ENCODE measurements around the gene FAM168A. TPM values are rescaled to one million over a fixed set of nuclear protein-coding genes. Genes with fewer than 3 reads are reported as not detected.

Gene FAM168A
- total RNA-seq, 1 donor from 2014 or later, result 21.4 TPM

DNA sequence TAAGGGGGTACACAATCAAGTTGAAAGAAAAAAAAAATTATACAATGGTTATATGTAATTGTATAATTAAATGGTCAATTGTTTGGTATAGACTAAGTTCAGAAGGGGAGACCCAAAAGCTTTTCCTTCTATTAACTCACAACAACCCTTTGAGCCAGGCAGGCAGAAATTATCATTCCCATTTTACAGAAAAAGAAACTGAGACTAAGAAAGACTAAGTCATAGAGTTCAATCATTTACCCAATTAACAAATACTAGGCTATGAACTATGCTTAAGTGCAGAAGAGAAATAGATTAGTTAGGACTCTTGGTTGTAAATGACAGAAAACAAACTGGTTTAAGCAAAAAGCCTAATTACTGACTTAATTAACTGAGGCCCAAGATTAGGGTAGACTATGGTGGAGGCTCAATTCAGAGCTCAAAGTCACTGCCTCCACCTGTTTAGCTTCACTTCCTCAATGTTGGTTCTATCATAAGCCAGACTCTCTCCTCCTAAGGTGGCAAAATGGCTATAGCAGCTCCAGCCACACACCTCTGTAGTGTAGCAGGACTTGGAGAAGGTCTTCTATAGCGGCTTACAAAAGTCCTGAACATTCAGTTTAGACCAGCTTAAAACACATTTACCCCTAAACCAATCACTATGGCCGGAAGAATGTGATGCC is 34.2 kb downstream of the FAM168A start:
- H3K9me3 ChIP-seq, result no peaks in the 10 kb centered on the region
- H3K27me3 ChIP-seq, result no peaks in the 10 kb centered on the region
- intact Hi-C loops (cut with DNase I), result no loop called here
- H3K4me1 ChIP-seq, result no peaks in the 10 kb centered on the region
- H3K27ac ChIP-seq, result no peak overlapping the region
- TF ChIP-seq POLR2AphosphoS5 (IDR thresholded peaks at IDR 0.05; ENCODE audit: insufficient read depth in 1 of 2, low read depth in 1 of 2) (no peak), POLR2A (IDR thresholded peaks at IDR 0.05) (no peak)
- TF ChIP-seq, protein P1, sequence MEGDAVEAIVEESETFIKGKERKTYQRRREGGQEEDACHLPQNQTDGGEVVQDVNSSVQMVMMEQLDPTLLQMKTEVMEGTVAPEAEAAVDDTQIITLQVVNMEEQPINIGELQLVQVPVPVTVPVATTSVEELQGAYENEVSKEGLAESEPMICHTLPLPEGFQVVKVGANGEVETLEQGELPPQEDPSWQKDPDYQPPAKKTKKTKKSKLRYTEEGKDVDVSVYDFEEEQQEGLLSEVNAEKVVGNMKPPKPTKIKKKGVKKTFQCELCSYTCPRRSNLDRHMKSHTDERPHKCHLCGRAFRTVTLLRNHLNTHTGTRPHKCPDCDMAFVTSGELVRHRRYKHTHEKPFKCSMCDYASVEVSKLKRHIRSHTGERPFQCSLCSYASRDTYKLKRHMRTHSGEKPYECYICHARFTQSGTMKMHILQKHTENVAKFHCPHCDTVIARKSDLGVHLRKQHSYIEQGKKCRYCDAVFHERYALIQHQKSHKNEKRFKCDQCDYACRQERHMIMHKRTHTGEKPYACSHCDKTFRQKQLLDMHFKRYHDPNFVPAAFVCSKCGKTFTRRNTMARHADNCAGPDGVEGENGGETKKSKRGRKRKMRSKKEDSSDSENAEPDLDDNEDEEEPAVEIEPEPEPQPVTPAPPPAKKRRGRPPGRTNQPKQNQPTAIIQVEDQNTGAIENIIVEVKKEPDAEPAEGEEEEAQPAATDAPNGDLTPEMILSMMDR (IDR thresholded peaks at IDR 0.05), result no peak
- no peak overlapping the region for H3K4me3 ChIP-seq
- H3K36me3 ChIP-seq, result no peaks in the 10 kb centered on the region
- DNase-seq (ENCODE audit: extremely low spot score in 2 of 2), result no peak

DNA sequence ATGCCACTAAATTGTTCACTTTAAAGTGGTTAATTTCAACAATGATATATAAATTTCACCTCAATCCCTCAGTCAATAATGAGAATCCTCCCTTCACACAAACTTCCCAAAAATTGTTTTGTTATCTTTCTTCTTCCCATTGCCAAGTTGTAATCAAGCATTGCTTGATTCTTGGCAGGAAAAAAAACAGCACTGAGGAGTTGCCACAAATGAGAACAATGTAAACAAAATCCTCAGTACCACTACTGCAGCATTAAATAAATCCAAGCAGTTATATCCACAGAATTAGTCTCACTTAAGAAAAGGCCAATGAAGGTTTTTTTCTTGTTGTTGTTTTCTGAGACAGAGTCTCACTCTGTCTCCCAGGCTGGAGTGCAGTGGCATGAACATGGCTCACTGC is 38.2 kb downstream of the FAM168A start:
- Histone ChIP-seq H3K4me3 (no peak overlapping the region), H3K9me3 (no peaks in the 10 kb centered on the region), H3K4me1 (no peaks in the 10 kb centered on the region), H3K27me3 (no peaks in the 10 kb centered on the region), H3K36me3 (no peaks in the 10 kb centered on the region), H3K27ac (no peak overlapping the region)
- TF ChIP-seq POLR2AphosphoS5 (IDR thresholded peaks at IDR 0.05; ENCODE audit: insufficient read depth in 1 of 2, low read depth in 1 of 2) (no peak), POLR2A (IDR thresholded peaks at IDR 0.05) (no peak)
- TF ChIP-seq, protein P1 (IDR thresholded peaks at IDR 0.05), result no peak
- no peak for DNase-seq (ENCODE audit: extremely low spot score in 2 of 2)
- intact Hi-C loops (cut with DNase I), result no loop called here

DNA sequence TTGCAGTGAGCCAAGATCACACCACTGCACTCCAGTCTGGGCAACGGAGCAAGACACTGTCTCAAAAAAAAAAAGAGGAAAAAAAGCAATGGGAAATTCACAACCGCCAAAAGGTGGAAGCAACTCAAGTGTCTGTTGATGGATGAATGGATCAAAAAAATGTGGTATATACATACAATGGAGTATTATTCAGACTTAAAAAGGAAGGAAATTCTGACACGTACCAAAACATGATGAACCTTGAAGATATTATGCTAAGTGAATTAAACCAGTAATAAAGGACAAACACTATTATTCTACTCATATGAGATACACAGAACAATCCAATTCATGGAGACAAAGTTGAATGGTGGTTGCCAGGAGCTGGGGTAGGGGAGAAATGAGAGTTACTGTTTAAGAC is 40.9 kb downstream of the FAM168A start:
- Histone ChIP-seq H3K27me3 (no peaks in the 10 kb centered on the region), H3K9me3 (no peaks in the 10 kb centered on the region), H3K27ac (no peak overlapping the region), H3K4me1 (no peaks in the 10 kb centered on the region), H3K4me3 (no peak overlapping the region), H3K36me3 (no peaks in the 10 kb centered on the region)
- intact Hi-C loops (cut with DNase I), result no loop called here
- no peak for DNase-seq (ENCODE audit: extremely low spot score in 2 of 2)
- TF ChIP-seq POLR2A (IDR thresholded peaks at IDR 0.05) (no peak), POLR2AphosphoS5 (IDR thresholded peaks at IDR 0.05; ENCODE audit: insufficient read depth in 1 of 2, low read depth in 1 of 2) (no peak)
- TF ChIP-seq, protein P1 (IDR thresholded peaks at IDR 0.05), result no peak

DNA sequence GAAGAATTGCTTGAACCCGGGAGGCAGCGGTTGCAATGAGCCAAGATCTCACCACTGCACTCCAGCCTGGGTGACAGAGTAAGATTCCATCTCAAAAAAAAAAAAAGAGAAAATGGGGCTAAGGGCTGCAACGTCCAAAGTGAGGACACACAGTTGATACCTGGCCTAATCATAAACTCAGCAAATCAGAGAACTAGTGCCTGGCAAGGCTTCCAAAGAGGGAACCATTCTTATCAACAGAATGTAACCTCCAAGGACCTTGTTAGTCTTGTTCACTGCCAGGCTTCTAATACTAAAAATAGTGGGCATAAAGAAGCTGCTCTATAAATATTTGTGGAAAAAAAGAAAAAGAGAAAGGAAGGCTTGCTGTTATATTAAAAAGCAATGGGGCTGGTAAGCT is 42.3 kb downstream of the FAM168A start:
- TF ChIP-seq POLR2A (IDR thresholded peaks at IDR 0.05), result no peak
- no peak for TF ChIP-seq POLR2AphosphoS5 (IDR thresholded peaks at IDR 0.05; ENCODE audit: insufficient read depth in 1 of 2, low read depth in 1 of 2)
- TF ChIP-seq, protein P1 (IDR thresholded peaks at IDR 0.05), result no peak
- no peaks in the 10 kb centered on the region for H3K36me3 ChIP-seq
- no peak overlapping the region for H3K27ac ChIP-seq
- H3K4me1 ChIP-seq, result no peaks in the 10 kb centered on the region
- no peaks in the 10 kb centered on the region for H3K9me3 ChIP-seq
- no peak for DNase-seq (ENCODE audit: extremely low spot score in 2 of 2)
- no peak overlapping the region for H3K4me3 ChIP-seq
- intact Hi-C loops (cut with DNase I), result no loop called here
- H3K27me3 ChIP-seq, result no peaks in the 10 kb centered on the region

- no peak for DNase-seq (ENCODE audit: extremely low spot score in 2 of 2)
- Histone ChIP-seq H3K4me1 (no peaks in the 10 kb centered on the region), H3K9me3 (no peaks in the 10 kb centered on the region), H3K27ac (no peak overlapping the region), H3K4me3 (no peak overlapping the region), H3K36me3 (no peaks in the 10 kb centered on the region), H3K27me3 (no peaks in the 10 kb centered on the region)
- intact Hi-C loops (cut with DNase I), result no loop called here
- TF ChIP-seq POLR2A (IDR thresholded peaks at IDR 0.05) (no peak), POLR2AphosphoS5 (IDR thresholded peaks at IDR 0.05; ENCODE audit: insufficient read depth in 1 of 2, low read depth in 1 of 2) (no peak)
- TF ChIP-seq, protein P1 (IDR thresholded peaks at IDR 0.05), result no peak
Measured at GRCh38 chr11:73554671-73555320, 43.1 kb downstream of the FAM168A start.
